Progenitor cell of endocrine pancreas (in vitro differentiated cells): ENCODE data around the gene CCZ1. TPM values are rescaled to one million over a fixed set of nuclear protein-coding genes. Genes with fewer than 3 reads are reported as not detected.
"Not testable (repeated sequence)": the region's sequence is repeated elsewhere in the genome, so short reads cannot be mapped to it uniquely, and the experiment has no call there.

Source experiments
- DNase-seq: peaks from one replicate; pipeline ENCODE4 v3.0.0; 2021; ENCODE audit warnings: low spot score; ENCODE audit not compliant: unreplicated experiment
- H3K27ac Mint-ChIP-seq: 2 replicates; pipeline ENCODE4 v1.8.0; 2021; ENCODE audit warnings: mild to moderate bottlenecking, moderate library complexity, mixed read lengths
- H3K27me3 Mint-ChIP-seq: 2 replicates; pipeline ENCODE4 v1.8.0; 2021; ENCODE audit warnings: mixed read lengths
- H3K36me3 Mint-ChIP-seq: 2 replicates; pipeline ENCODE4 v1.8.0; 2022; ENCODE audit warnings: mixed read lengths; ENCODE audit not compliant: insufficient read depth
- H3K4me1 Mint-ChIP-seq: 2 replicates; pipeline ENCODE4 v1.8.0; 2021; ENCODE audit warnings: low read depth, mixed read lengths
- H3K4me3 Mint-ChIP-seq: 2 replicates; pipeline ENCODE4 v1.8.0; 2021; ENCODE audit warnings: low read depth, mild to moderate bottlenecking, moderate library complexity, mixed read lengths
- H3K9me3 Mint-ChIP-seq: 2 replicates; pipeline ENCODE4 v1.8.0; 2021; ENCODE audit warnings: low read depth, mixed read lengths
- CTCF ChIP-seq: fragments of 200-600 bp; sonication (generic); IDR thresholded peaks from one replicate; pipeline ENCODE4 v1.5.0; 2021; ENCODE audit warnings: antibody characterized with exemption, mild to moderate bottlenecking; ENCODE audit not compliant: unreplicated experiment
- total RNA-seq: library from RNA; stranded (reverse); gene quantifications from 2 replicates; pipeline ENCODE4 v1.2.1, GENCODE V29; 2021

The CCZ1 gene
- total RNA-seq, 1 donor from 2014 or later: 103 TPM

- H3K36me3 Mint-ChIP-seq: no peaks in the 10 kb centered on the region
Measured at GRCh38 chr7:5867060-5867459, 31.5 kb upstream of the CCZ1 start.

GRCh38 chr7:5868928-5869341 lies 29.6 kb upstream of the CCZ1 start:
- H3K4me1 Mint-ChIP-seq, H3K36me3 Mint-ChIP-seq, DNase-seq, H3K9me3 Mint-ChIP-seq, H3K4me3 Mint-ChIP-seq, H3K27me3 Mint-ChIP-seq: not testable (repeated sequence)
- H3K27ac Mint-ChIP-seq: peak overlapping the region; percentile 67

More at GRCh38 chr7:5867060-5867459, 31.5 kb upstream of the CCZ1 start:
- H3K4me1 Mint-ChIP-seq: peaks cover 1% of the 10 kb centered on the region
- peaks cover 5% of the 10 kb centered on the region for H3K9me3 Mint-ChIP-seq
- no peak overlapping the region for H3K27ac Mint-ChIP-seq
- no peak for TF ChIP-seq CTCF
- H3K4me3 Mint-ChIP-seq: no peak overlapping the region
- H3K27me3 Mint-ChIP-seq: peaks cover 6% of the 10 kb centered on the region
- no peak for DNase-seq

GRCh38 chr7:5869691-5870090 lies 28.8 kb upstream of the CCZ1 start:
- no peak for DNase-seq
- Mint-ChIP-seq H3K4me1 (peaks cover 3% of the 10 kb centered on the region), H3K36me3 (no peaks in the 10 kb centered on the region), H3K27me3 (no peaks in the 10 kb centered on the region), H3K27ac (peak overlapping the region; percentile 3), H3K9me3 (peaks cover 5% of the 10 kb centered on the region), H3K4me3 (no peak overlapping the region)
- no peak for TF ChIP-seq CTCF

- no peaks in the 10 kb centered on the region for H3K27me3 Mint-ChIP-seq
- no peak for TF ChIP-seq CTCF
- H3K4me3 Mint-ChIP-seq: no peak overlapping the region
- peaks cover 3% of the 10 kb centered on the region for H3K4me1 Mint-ChIP-seq
- H3K27ac Mint-ChIP-seq: no peak overlapping the region
- H3K36me3 Mint-ChIP-seq: no peaks in the 10 kb centered on the region
- DNase-seq: no peak
- peaks cover 5% of the 10 kb centered on the region for H3K9me3 Mint-ChIP-seq
Measured at GRCh38 chr7:5870311-5870710, 28.2 kb upstream of the CCZ1 start.

GRCh38 chr7:5872326-5872725 lies 26.2 kb upstream of the CCZ1 start:
- no peak overlapping the region for H3K4me3 Mint-ChIP-seq
- peaks cover 3% of the 10 kb centered on the region for H3K4me1 Mint-ChIP-seq
- no peaks in the 10 kb centered on the region for H3K27me3 Mint-ChIP-seq
- H3K9me3 Mint-ChIP-seq: peaks cover 5% of the 10 kb centered on the region
- H3K36me3 Mint-ChIP-seq: no peaks in the 10 kb centered on the region
- H3K27ac Mint-ChIP-seq: no peak overlapping the region
- no peak for DNase-seq
- no peak for TF ChIP-seq CTCF

- not testable (repeated sequence) for DNase-seq, H3K27ac Mint-ChIP-seq, H3K9me3 Mint-ChIP-seq, H3K4me3 Mint-ChIP-seq, H3K36me3 Mint-ChIP-seq, H3K27me3 Mint-ChIP-seq, H3K4me1 Mint-ChIP-seq
Measured at GRCh38 chr7:5879591-5879990, 18.9 kb upstream of the CCZ1 start.

- not testable (repeated sequence) for H3K36me3 Mint-ChIP-seq, H3K9me3 Mint-ChIP-seq, DNase-seq, H3K27me3 Mint-ChIP-seq, H3K27ac Mint-ChIP-seq, H3K4me1 Mint-ChIP-seq, H3K4me3 Mint-ChIP-seq
Measured at GRCh38 chr7:5880106-5880505, 18.4 kb upstream of the CCZ1 start.

GRCh38 chr7:5884431-5884830 lies 14.1 kb upstream of the CCZ1 start:
- H3K4me3 Mint-ChIP-seq, DNase-seq, H3K36me3 Mint-ChIP-seq, H3K27ac Mint-ChIP-seq, H3K27me3 Mint-ChIP-seq, H3K9me3 Mint-ChIP-seq, H3K4me1 Mint-ChIP-seq: not testable (repeated sequence)

- H3K27ac Mint-ChIP-seq, H3K27me3 Mint-ChIP-seq, DNase-seq, H3K9me3 Mint-ChIP-seq, H3K36me3 Mint-ChIP-seq, H3K4me3 Mint-ChIP-seq, H3K4me1 Mint-ChIP-seq: not testable (repeated sequence)
Measured at GRCh38 chr7:5888021-5888420, 10.5 kb upstream of the CCZ1 start.

GRCh38 chr7:5890244-5890643 lies 8.3 kb upstream of the CCZ1 start:
- H3K36me3 Mint-ChIP-seq, DNase-seq, H3K27me3 Mint-ChIP-seq, H3K4me3 Mint-ChIP-seq, H3K4me1 Mint-ChIP-seq, H3K9me3 Mint-ChIP-seq, H3K27ac Mint-ChIP-seq: not testable (repeated sequence)
